CD14-positive monocyte (primary cell): Measurements from ENCODE around the gene PROS1. TPM values are rescaled to one million over a fixed set of nuclear protein-coding genes. Genes with fewer than 3 reads are reported as not detected.

Source experiments
- DNase-seq, 3 donors: peaks; one replicate each; pipeline ENCODE4 v3.0.0-alpha.2; 2011 to 2022
- H2AFZ ChIP-seq: 2 replicates; pipeline ENCODE4 v1.6.0; 2012; ENCODE audit warnings: mild to moderate bottlenecking, low read depth, low read length, inconsistent platforms; ENCODE audit not compliant: insufficient read depth, poor library complexity, severe bottlenecking
- H3K27ac ChIP-seq, 2 donors: 1 replicate in 1 of 2; 2 replicates in 1 of 2; pipeline ENCODE4 v1.5.1; 2012 to 2013; ENCODE audit warnings: low read length in 2 of 2, control low read depth in 1 of 2, inconsistent platforms in 1 of 2, low read depth in 1 of 2, mild to moderate bottlenecking in 1 of 2
- H3K27me3 ChIP-seq, 2 donors: one replicate each; pipeline versions ENCODE4 v1.6.0 to v1.6.1; 2011 to 2013; ENCODE audit warnings: low read length in 2 of 2; ENCODE audit not compliant: control insufficient read depth in 2 of 2, insufficient read depth in 2 of 2
- H3K36me3 ChIP-seq, 2 donors: replicated peaks in 1 of 2; 1 replicate in 1 of 2; 2 replicates in 1 of 2; pipeline versions ENCODE4 v1.5.1 to v1.6.1; 2012 to 2013; ENCODE audit warnings: low read length in 2 of 2, control low read depth in 1 of 2, inconsistent platforms in 1 of 2, mild to moderate bottlenecking in 1 of 2; ENCODE audit not compliant: insufficient read depth in 2 of 2, control insufficient read depth in 1 of 2
- H3K4me1 ChIP-seq, 2 donors: 1 replicate in 1 of 2; 2 replicates in 1 of 2; pipeline versions ENCODE4 v1.5.1 to v1.6.1; 2012 to 2013; ENCODE audit warnings: low read length in 2 of 2, control low read depth in 1 of 2, inconsistent platforms in 1 of 2, mild to moderate bottlenecking in 1 of 2, moderate library complexity in 1 of 2; ENCODE audit not compliant: insufficient read depth in 2 of 2, control insufficient read depth in 1 of 2
- H3K4me2 ChIP-seq: replicated peaks from 2 replicates; pipeline ENCODE3; 2012; ENCODE audit warnings: low read length, moderate library complexity, mild to moderate bottlenecking; ENCODE audit not compliant: poor library complexity, severe bottlenecking; ENCODE audit errors: extremely low read depth
- H3K4me3 ChIP-seq, 3 experiments: fragments of 200-600 bp in 1 of 3; sonication (generic) in 1 of 3; replicated peaks in 1 of 3; 1 replicate in 2 of 3; 2 replicates in 1 of 3; pipeline ENCODE4 v1.5.1; 2011 to 2013; ENCODE audit warnings: low read length in 3 of 3, mild to moderate bottlenecking in 3 of 3, control low read depth in 2 of 3, low read depth in 2 of 3, inconsistent platforms in 1 of 3, moderate library complexity in 1 of 3
- H3K79me2 ChIP-seq: 2 replicates; pipeline ENCODE4 v1.6.0; 2012; ENCODE audit warnings: mild to moderate bottlenecking, control low read depth, inconsistent platforms, low read length, moderate library complexity; ENCODE audit not compliant: insufficient read depth
- H3K9ac ChIP-seq: 2 replicates; pipeline ENCODE4 v1.6.0; 2017; ENCODE audit warnings: low read length, mild to moderate bottlenecking; ENCODE audit not compliant: insufficient read depth, poor library complexity, severe bottlenecking
- H3K9me3 ChIP-seq, 2 donors: replicated peaks in 1 of 2; 1 replicate in 1 of 2; 2 replicates in 1 of 2; pipeline versions ENCODE4 v1.5.1 to v1.6.1; 2012 to 2013; ENCODE audit warnings: low read length in 2 of 2, control low read depth in 1 of 2; ENCODE audit not compliant: control insufficient read depth in 1 of 2, insufficient read depth in 1 of 2
- H4K20me1 ChIP-seq: 2 replicates; pipeline ENCODE4 v1.6.0; 2012; ENCODE audit warnings: mild to moderate bottlenecking, low read length, control low read depth, moderate library complexity; ENCODE audit not compliant: insufficient read depth
- H3K27ac Mint-ChIP-seq, 7 donors: one replicate each; pipeline ENCODE4 v1.8.0; 2020; ENCODE audit warnings: mild to moderate bottlenecking in 7 of 7, mixed read lengths in 7 of 7, moderate library complexity in 6 of 7, inconsistent platforms in 2 of 7
- H3K27me3 Mint-ChIP-seq, 3 donors: one replicate each; pipeline ENCODE4 v1.8.0; 2021 to 2022; ENCODE audit warnings: low read depth in 3 of 3, mild to moderate bottlenecking in 3 of 3, mixed read lengths in 3 of 3, moderate library complexity in 3 of 3, inconsistent platforms in 1 of 3
- H3K36me3 Mint-ChIP-seq, 2 donors: one replicate each; pipeline ENCODE4 v1.8.0; 2020; ENCODE audit warnings: mixed read lengths in 2 of 2, inconsistent platforms in 1 of 2, mild to moderate bottlenecking in 1 of 2
- H3K4me1 Mint-ChIP-seq: one replicate; pipeline ENCODE4 v1.8.0; 2020; ENCODE audit warnings: mild to moderate bottlenecking, mixed read lengths
- H3K4me3 Mint-ChIP-seq, 2 donors: one replicate each; pipeline ENCODE4 v1.8.0; 2020; ENCODE audit warnings: mild to moderate bottlenecking in 2 of 2, mixed read lengths in 2 of 2, moderate library complexity in 1 of 2
- H3K9me3 Mint-ChIP-seq, 7 donors: one replicate each; pipeline ENCODE4 v1.8.0; 2020 to 2022; ENCODE audit warnings: mixed read lengths in 7 of 7, mild to moderate bottlenecking in 6 of 7, moderate library complexity in 6 of 7, inconsistent platforms in 2 of 7
- CTCF ChIP-seq: fragments of 200-600 bp; IDR thresholded peaks from one replicate; pipeline ENCODE4 v1.8.0; 2022; ENCODE audit warnings: antibody characterized with exemption, mild to moderate bottlenecking
- WGBS: methylation state at CpG from one replicate; pipeline ENCODE4 v1.1.5; 2013; ENCODE audit warnings: missing lambda C conversion rate; ENCODE audit not compliant: insufficient coverage; 5-methylcytosine and 5-hydroxymethylcytosine counted together
- intact Hi-C, 2 donors: fragments of 100-400 bp; cut with micrococcal nuclease; formaldehyde crosslinking; loops; one replicate each; pipeline versions ENCODE4 v1.15.0 to v1.15.1; 2023
- polyA plus RNA-seq, 3 donors: library from polyadenylated mRNA; depleted of rRNA in 1 of 3; unstranded in 2 of 3; stranded (reverse) in 1 of 3; fragments of 300-500 nt in 2 of 3; fragments of >200 nt in 1 of 3; fragmentation: Illumina TruSeq in 2 of 3; gene quantifications; 1 replicate in 2 of 3; 2 replicates in 1 of 3; pipeline ENCODE4 v1.2.3, GENCODE V29; 2012 to 2021

The PROS1 gene
- polyA plus RNA-seq, 3 donors = 0.21 to 0.85 (median 0.58) TPM

GRCh38 chr3:93979850-93980676 is 6.4 kb upstream of the PROS1 start, which contains the start of gene ARL13B:
TSS of gene ARL13B (plus strand) at chr3:93980155. CDS start at chr3:93980424, 269 bp downstream.
- peaks cover 0 to 3% (median 0%) of the 10 kb centered on the region in 3 donors for H3K27me3 Mint-ChIP-seq
- intact Hi-C loops = loop anchor here in 1 of 2 donors (5.0 kb wide), 1 partner anchor 82 kb away; the partner anchor contains the start of genes DHFR2 and NSUN3
- DNase-seq = peak; percentile 95 to 98 (median 96)
- Histone ChIP-seq H3K4me1 (peaks cover 10 to 14% of the 10 kb centered on the region in 2 donors), H4K20me1 (no peaks in the 10 kb centered on the region), H3K36me3 (no peaks in the 10 kb centered on the region), H3K4me3 (peak within 1 kb of the TSS; percentile 49 to 95 (median 90)), H2AFZ (peak within 1 kb of the TSS; percentile 93), H3K27ac (peak within 1 kb of the TSS; percentile 86 to 95), H3K4me2 (peak within 1 kb of the TSS; percentile 92), H3K79me2 (no peaks in the 10 kb centered on the region), H3K27me3 (no peaks in the 10 kb centered on the region), H3K9ac (peak within 1 kb of the TSS; percentile 73), H3K9me3 (no peaks in the 10 kb centered on the region)
- H3K9me3 Mint-ChIP-seq = peaks cover 0 to 2% (median 0%) of the 10 kb centered on the region in 7 donors
- H3K36me3 Mint-ChIP-seq = no peaks in the 10 kb centered on the region
- H3K4me3 Mint-ChIP-seq = peak within 1 kb of the TSS; percentile 87 to 89
- peaks cover 15% of the 10 kb centered on the region for H3K4me1 Mint-ChIP-seq
- H3K27ac Mint-ChIP-seq = peak within 1 kb of the TSS; percentile 87 to 96 (median 95)
- no peak for TF ChIP-seq CTCF
- under 1% methylated on average over 53 of the region's 66 CpGs for WGBS

- Mint-ChIP-seq H3K36me3 (no peaks in the 10 kb centered on the region), H3K4me3 (no peak overlapping the region), H3K4me1 (peaks cover 10% of the 10 kb centered on the region), H3K27me3 (peaks cover 8 to 22% (median 9%) of the 10 kb centered on the region in 3 donors), H3K9me3 (peaks cover 2 to 8% (median 4%) of the 10 kb centered on the region in 7 donors), H3K27ac (no peak overlapping the region)
- no peaks in the 10 kb centered on the region for H3K36me3 ChIP-seq
- peaks cover 9 to 11% of the 10 kb centered on the region in 2 donors for H3K4me1 ChIP-seq
- H4K20me1 ChIP-seq = no peaks in the 10 kb centered on the region
- DNase-seq = no peak
- no peak for TF ChIP-seq CTCF
- H3K4me2 ChIP-seq = no peak overlapping the region
- H3K9me3 ChIP-seq = peaks cover 0 to 9% of the 10 kb centered on the region in 2 donors
- no peaks in the 10 kb centered on the region for H3K79me2 ChIP-seq
- no CpG with 5 or more reads among the region's 1 CpG for WGBS
- H3K4me3 ChIP-seq = no peak overlapping the region
- no peak overlapping the region for H3K9ac ChIP-seq
- H3K27me3 ChIP-seq = peaks cover 2 to 11% of the 10 kb centered on the region in 2 donors
- H3K27ac ChIP-seq = no peak overlapping the region
- no peak overlapping the region for H2AFZ ChIP-seq
- intact Hi-C loops = no loop called here
Measured at GRCh38 chr3:93969997-93970396, 3.7 kb downstream of the PROS1 start.
